ENCODE data around the gene ZSCAN2. TPM values are rescaled to one million over a fixed set of nuclear protein-coding genes. Genes with fewer than 3 reads are reported as not detected.

Gene ZSCAN2
- total and polyA plus RNA-seq, 2 of the 4 experiments (the other 2 are of a cell fraction): 10.4 to 18.3 TPM

- TF ChIP-seq USF2 (IDR thresholded peaks at IDR 0.05; ENCODE audit: low read depth, low read length): no peak
Measured at GRCh38 chr15:84656972-84657371, 56.2 kb downstream of the ZSCAN2 start (continued).

- peak overlapping the region; percentile 62 for H3K4me3 ChIP-seq (ENCODE audit: insufficient read depth, low read depth, low read length)
- H4K91ac ChIP-seq (ENCODE audit: insufficient read depth, low read depth, low read length): no peak overlapping the region
- H3K18ac ChIP-seq (ENCODE audit: low read depth, low read length): no peak overlapping the region
- H3K27me3 ChIP-seq (ENCODE audit: control insufficient read depth, insufficient read depth, low read length): no peaks in the 10 kb centered on the region
- peak overlapping the region; percentile 49 for H3K9ac ChIP-seq (ENCODE audit: low read depth, low read length)
- ChIA-PET CTCF (no interaction called here), POLR2A (ENCODE audit: unreplicated experiment) (no interaction called here)
- H4K20me1 ChIP-seq (ENCODE audit: insufficient read depth, low read length): no peaks in the 10 kb centered on the region
- peaks cover 12 to 32% of the 10 kb centered on the region in 2 experiments for H3K79me1 ChIP-seq (ENCODE audit: low read depth in 1 of 2, low read length in 2 of 2)
- peak overlapping the region; percentile 97 for H3K4me2 ChIP-seq (ENCODE audit: low read depth, low read length)
- DNase-seq (no peak), ATAC-seq (ENCODE audit: low read depth) (no peak)
- peak overlapping the region; percentile 89 for H2AFZ ChIP-seq (replicated peaks; ENCODE audit: low read length, poor library complexity)
- H3K56ac ChIP-seq (ENCODE audit: extremely low read depth, insufficient read depth, low read length): no peak overlapping the region
- H3K9me3 ChIP-seq (ENCODE audit: control insufficient read depth, insufficient read depth, low read length): no peaks in the 10 kb centered on the region
- no TSS peak for BruUV-seq (replicated peaks)
- H3K9me1 ChIP-seq (ENCODE audit: insufficient read depth, low read length): peaks cover 13% of the 10 kb centered on the region
- H4K8ac ChIP-seq (ENCODE audit: low read depth in 2 of 2, low read length in 2 of 2): peak overlapping the region in 1 of 2 experiments; percentile 2; a peak in 1 of 4 replicates
- no peak overlapping the region for H2BK5ac ChIP-seq (ENCODE audit: low read depth, low read length, poor library complexity, severe bottlenecking)
- H2BK15ac ChIP-seq (ENCODE audit: low read depth, low read length): no peak overlapping the region
- peak overlapping the region; percentile 7; the same call in 1 of the 2 replicates for H2AK5ac ChIP-seq (ENCODE audit: low read depth, low read length)
- no peak overlapping the region for H2BK20ac ChIP-seq (ENCODE audit: low read depth, low read length)
- H2AK9ac ChIP-seq (replicated peaks; ENCODE audit: low read depth, low read length, poor library complexity): peak overlapping the region; percentile 82
- peaks cover 9% of the 10 kb centered on the region for H3K4me1 ChIP-seq (ENCODE audit: control insufficient read depth, insufficient read depth, low read length)
- no peak overlapping the region for H3K4ac ChIP-seq (ENCODE audit: low read depth, low read length)
- H3K14ac ChIP-seq (replicated peaks; ENCODE audit: low read depth, low read length): peak overlapping the region; percentile 50; the same call in 1 of the 2 replicates
- in situ Hi-C loops (cut with MboI; ENCODE audit: low sequenced_read_pairs) (no loop called here), dilution Hi-C loops (cut with HindIII; ENCODE audit: low sequenced_read_pairs, unreplicated experiment) (no loop called here), intact Hi-C loops (cut with micrococcal nuclease) (loop anchor here (5.0 kb wide), 2 partner anchors 70 to 385 kb away; no protein-coding TSS in a partner anchor)
- peak overlapping the region; percentile 82; the same call in 1 of the 2 replicates for H3K23ac ChIP-seq (ENCODE audit: low read depth, low read length)
- WGBS, 2 experiments (ENCODE audit: extremely low coverage in 2 of 2, insufficient read length in 1 of 2): 35% methylated on average over 8 of the region's 17 CpGs; no CpG with 5 or more reads in 1 of the 2 experiments
- no peaks in the 10 kb centered on the region for H3K36me3 ChIP-seq (ENCODE audit: control insufficient read depth, insufficient read depth, low read length)
- H2BK120ac ChIP-seq (ENCODE audit: low read depth, low read length): 0 out of 2 replicates have a peak overlapping the region, but pooled peaks have one; percentile 8
- 0 out of 2 replicates have a peak overlapping the region, but pooled peaks have one; percentile 19 for H4K5ac ChIP-seq (ENCODE audit: low read depth, low read length)
- H3K27ac ChIP-seq (ENCODE audit: insufficient read depth, low read length): no peak overlapping the region; the same call in 1 of the 2 replicates
- no peak for TF ChIP-seq ELK1 (IDR thresholded peaks at IDR 0.05; ENCODE audit: borderline replicate concordance, low read depth, low read length)
- no peak for TF ChIP-seq CTCF (conservative IDR thresholded peaks at IDR 0.05; ENCODE audit: low read depth, low read length)
- TF ChIP-seq CHD1 (IDR thresholded peaks at IDR 0.05; ENCODE audit: low read depth, low read length): no peak
- TF ChIP-seq MXI1 (IDR thresholded peaks at IDR 0.05; ENCODE audit: borderline replicate concordance, low read depth, low read length): no peak
- no peak for TF ChIP-seq RFX5 (IDR thresholded peaks at IDR 0.05; ENCODE audit: low read depth, low read length)
- TF ChIP-seq RAD21 (IDR thresholded peaks at IDR 0.05; ENCODE audit: low read length): no peak
- no peak for TF ChIP-seq POLR2A (IDR thresholded peaks at IDR 0.05; ENCODE audit: low read depth, low read length)
- TF ChIP-seq MAFK (IDR thresholded peaks at IDR 0.05; ENCODE audit: low read depth, low read length): no peak
- no peak for TF ChIP-seq BHLHE40 (IDR thresholded peaks at IDR 0.05; ENCODE audit: low read depth, low read length)
- TF ChIP-seq CEBPB (IDR thresholded peaks at IDR 0.05; ENCODE audit: low read depth, low read length): no peak
- no peak for TF ChIP-seq FOS (IDR thresholded peaks at IDR 0.05; ENCODE audit: low read depth, low read length)
- no peak for TF ChIP-seq USF2 (IDR thresholded peaks at IDR 0.05; ENCODE audit: low read depth, low read length)
- no peak for TF ChIP-seq RCOR1 (IDR thresholded peaks at IDR 0.05; ENCODE audit: insufficient replicate concordance, low read length)
Measured at GRCh38 chr15:84657748-84658079, 56.9 kb downstream of the ZSCAN2 start.

Data from IMR-90 (cell line).